NCI-H128 (cell line): ENCODE measurements around the gene GPER1.
A peak's percentile ranks its signal among the peaks of the same experiment; 100 is the strongest.
"Not testable (repeated sequence)": the region's sequence is repeated elsewhere in the genome, so short reads cannot be mapped to it uniquely, and the experiment has no call there.

Experiments used
- DNase-seq: peaks from one replicate; lab custom pipeline; 2025; ENCODE audit not compliant: unreplicated experiment; lab: John Stamatoyannopoulos, UW

The GPER1 gene

GRCh38 chr7:1087952-1088920 is at the start of gene GPER1:
TSS of gene GPER1 (plus strand) at chr7:1088113. CDS start at chr7:1091729, 3,616 bp downstream.
- DNase-seq, result no peak

GRCh38 chr7:1040233-1040632 is 47.7 kb upstream of the GPER1 start:
- DNase-seq, result not testable (repeated sequence)

GRCh38 chr7:1040790-1041189 is 47.1 kb upstream of the GPER1 start:
- no peak for DNase-seq

GRCh38 chr7:1041551-1042491 is 46.1 kb upstream of the GPER1 start:
- DNase-seq, result no peak

- DNase-seq, result no peak
Observed at GRCh38 chr7:1042492-1042833, 45.5 kb upstream of the GPER1 start.

- DNase-seq, result no peak
Observed at GRCh38 chr7:1043552-1044188, 44.2 kb upstream of the GPER1 start.

GRCh38 chr7:1044189-1045068 is 43.5 kb upstream of the GPER1 start, which contains the start of gene GPR146:
TSS of gene GPR146 (plus strand) at chr7:1044546. CDS start at chr7:1057516, 12,970 bp downstream.
- peak; percentile 80 for DNase-seq

- DNase-seq, result no peak
Observed at GRCh38 chr7:1045069-1046063, 42.5 kb upstream of the GPER1 start.

- DNase-seq, result no peak
Observed at GRCh38 chr7:1046722-1047679, 40.9 kb upstream of the GPER1 start.

GRCh38 chr7:1049006-1049741 is 38.7 kb upstream of the GPER1 start:
- DNase-seq, result no peak

- no peak for DNase-seq
Observed at GRCh38 chr7:1049801-1050200, 38.1 kb upstream of the GPER1 start.

- no peak for DNase-seq
Observed at GRCh38 chr7:1050254-1050906, 37.5 kb upstream of the GPER1 start.

GRCh38 chr7:1050956-1051690 is 36.8 kb upstream of the GPER1 start:
- DNase-seq, result no peak

GRCh38 chr7:1052031-1052818 is 35.7 kb upstream of the GPER1 start:
- DNase-seq, result no peak

- DNase-seq, result no peak
Observed at GRCh38 chr7:1053002-1053411, 34.9 kb upstream of the GPER1 start.
